ENCODE data around the gene SLC38A3.

Gene SLC38A3

GRCh38 chr3:50169232-50169832 lies 35.7 kb upstream of the SLC38A3 start:
- DNase-seq = no peak

DNA sequence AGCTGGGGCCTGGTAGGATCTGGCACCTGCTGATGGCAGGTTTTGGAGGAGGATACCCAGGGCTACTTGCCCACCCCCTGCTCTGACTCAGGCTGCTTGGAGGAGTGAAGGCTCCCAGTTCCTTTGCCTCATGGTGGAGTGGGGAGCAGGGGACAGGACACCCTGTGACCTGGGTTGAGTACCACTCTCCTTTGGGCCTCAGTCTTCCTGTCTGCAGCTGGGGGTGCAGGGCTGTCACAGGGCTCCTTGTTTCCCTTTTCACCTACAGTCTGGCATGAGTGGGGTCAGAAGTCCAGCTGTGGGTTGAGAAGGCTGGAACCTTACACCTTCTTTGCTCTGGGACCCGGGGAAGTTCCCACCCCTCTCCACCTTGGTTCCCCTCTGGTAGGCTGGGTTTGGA lies 35.2 kb upstream of the SLC38A3 start:
- no peak for DNase-seq

DNA sequence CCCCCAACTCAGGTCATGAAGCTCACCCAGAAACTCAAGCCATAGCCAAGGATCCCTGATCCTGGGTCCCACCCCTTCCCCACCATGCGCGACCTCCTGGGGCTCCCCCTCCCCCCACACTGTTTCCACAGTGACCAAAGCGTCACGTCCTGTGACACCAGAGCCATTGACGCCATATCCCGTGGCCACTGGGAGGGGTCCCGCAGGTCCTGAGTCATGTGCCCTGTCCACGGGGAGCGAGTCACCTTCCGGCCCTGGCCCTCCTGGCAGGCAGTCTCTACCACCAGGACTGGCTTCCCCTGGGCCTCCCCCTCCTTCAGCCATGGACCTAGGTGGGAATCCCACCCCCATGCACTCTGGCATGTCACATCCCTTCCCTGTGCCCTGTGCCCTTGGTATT lies 34.4 kb upstream of the SLC38A3 start:
- DNase-seq = no peak

- DNase-seq = no peak
These were observed 33.4 kb upstream of the SLC38A3 start for GRCh38 chr3:50171540-50172301.

DNA sequence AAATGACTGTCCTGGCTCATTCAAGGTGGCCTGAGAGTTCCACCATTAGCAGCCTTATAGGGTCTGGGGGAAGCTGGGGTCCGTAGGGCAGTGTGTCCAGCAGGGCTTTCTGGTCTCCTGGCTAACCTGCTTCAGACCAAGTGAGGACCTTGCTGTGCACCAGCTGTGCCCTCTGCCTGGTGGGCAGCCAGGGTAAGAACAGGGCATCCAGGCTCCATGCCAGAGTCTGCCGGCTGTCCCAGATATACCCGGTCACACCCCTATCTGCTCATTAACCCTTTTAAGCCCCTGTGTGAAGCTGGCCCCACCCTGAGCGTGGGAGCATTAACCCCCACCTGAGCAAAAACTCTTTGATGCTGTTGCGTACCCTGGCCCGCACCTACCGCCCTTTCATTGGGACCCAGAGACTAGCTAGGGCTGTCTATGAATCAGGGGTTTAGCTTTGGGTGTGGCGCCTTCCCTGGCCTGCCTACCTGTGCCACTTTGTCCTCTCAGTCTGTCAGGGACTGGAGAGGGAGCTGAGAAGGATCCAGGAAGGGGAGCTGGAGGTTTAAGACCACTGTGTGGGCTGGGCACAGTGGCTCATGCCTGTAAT lies 32.3 kb upstream of the SLC38A3 start:
- no peak for DNase-seq

- no peak for DNase-seq
These were observed 31.2 kb upstream of the SLC38A3 start for GRCh38 chr3:50173685-50174516.

GRCh38 chr3:50174517-50174895 lies 30.6 kb upstream of the SLC38A3 start:
- no peak for DNase-seq

- no peak for DNase-seq
These were observed 30.0 kb upstream of the SLC38A3 start for GRCh38 chr3:50174947-50175524.

- no peak for DNase-seq
These were observed 27.7 kb upstream of the SLC38A3 start for GRCh38 chr3:50177346-50177745.

GRCh38 chr3:50179710-50180109 lies 25.4 kb upstream of the SLC38A3 start:
- DNase-seq = no peak

DNA sequence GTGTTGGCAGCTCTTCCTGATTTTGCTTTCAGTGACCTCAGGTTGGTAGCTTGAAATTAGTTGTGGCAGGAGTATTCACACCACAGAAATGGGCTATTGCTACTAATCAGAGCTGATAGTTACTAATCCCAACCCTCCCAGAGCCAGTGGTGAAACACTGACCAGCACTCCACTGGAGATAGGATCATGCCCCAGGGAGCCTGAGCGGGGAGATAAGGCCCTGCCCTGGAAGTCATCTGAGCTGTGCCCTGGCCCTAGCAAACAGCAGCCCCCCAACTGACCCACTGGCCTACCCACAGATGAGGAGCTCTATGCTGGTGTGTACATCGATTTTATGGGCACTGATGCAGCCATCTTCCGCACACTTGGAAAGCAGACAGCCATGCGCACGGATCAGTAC lies 23.1 kb upstream of the SLC38A3 start:
- no peak for DNase-seq

- DNase-seq = no peak
These were observed 22.5 kb upstream of the SLC38A3 start for GRCh38 chr3:50182533-50183099.

- DNase-seq = no peak
These were observed 21.3 kb upstream of the SLC38A3 start for GRCh38 chr3:50183755-50184154.

- DNase-seq = no peak
These were observed 20.7 kb upstream of the SLC38A3 start for GRCh38 chr3:50184242-50184978.

- DNase-seq = no peak
These were observed 19.8 kb upstream of the SLC38A3 start for GRCh38 chr3:50185230-50185629.

DNA sequence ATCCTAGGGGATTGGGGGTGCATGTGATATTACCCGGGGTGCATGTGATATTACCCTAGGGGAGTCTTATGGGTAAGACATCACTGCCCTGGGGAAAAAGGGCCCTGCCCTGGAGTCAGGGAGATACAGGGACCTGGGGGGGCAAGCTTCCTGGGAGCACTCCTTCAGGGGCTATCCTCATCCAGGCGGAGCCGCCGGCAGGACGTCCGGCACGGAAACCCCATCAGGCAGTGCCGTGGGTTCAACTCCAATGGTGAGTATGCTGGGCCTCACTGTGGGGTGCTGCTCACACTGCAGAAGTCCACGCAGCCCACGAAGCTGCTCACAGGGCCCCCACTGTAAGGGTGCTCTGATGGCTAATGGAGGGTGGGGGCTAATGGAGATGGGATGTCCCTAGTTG lies 19.0 kb upstream of the SLC38A3 start:
- no peak for DNase-seq

GRCh38 chr3:50187750-50188149 lies 17.3 kb upstream of the SLC38A3 start:
- DNase-seq = no peak

- no peak for DNase-seq
These were observed 15.8 kb upstream of the SLC38A3 start for GRCh38 chr3:50189274-50189673.

DNA sequence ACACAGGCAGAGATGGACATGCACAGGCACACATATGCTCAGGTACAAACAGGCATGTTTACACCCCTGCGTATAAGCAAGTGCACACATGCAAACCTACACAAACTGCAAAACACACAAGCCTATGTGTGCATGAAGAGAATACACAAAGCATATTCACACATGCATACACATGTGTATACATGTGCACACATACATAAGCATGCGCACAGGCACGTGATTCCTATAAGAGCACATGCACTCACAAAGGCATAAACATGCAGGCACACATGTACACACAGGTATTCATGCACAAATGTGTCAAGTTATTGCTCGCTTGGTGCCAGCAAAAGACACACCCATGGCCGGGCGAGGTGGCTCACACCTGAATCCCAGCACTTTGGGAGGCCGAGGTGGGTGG lies 15.1 kb upstream of the SLC38A3 start:
- no peak for DNase-seq

DNA sequence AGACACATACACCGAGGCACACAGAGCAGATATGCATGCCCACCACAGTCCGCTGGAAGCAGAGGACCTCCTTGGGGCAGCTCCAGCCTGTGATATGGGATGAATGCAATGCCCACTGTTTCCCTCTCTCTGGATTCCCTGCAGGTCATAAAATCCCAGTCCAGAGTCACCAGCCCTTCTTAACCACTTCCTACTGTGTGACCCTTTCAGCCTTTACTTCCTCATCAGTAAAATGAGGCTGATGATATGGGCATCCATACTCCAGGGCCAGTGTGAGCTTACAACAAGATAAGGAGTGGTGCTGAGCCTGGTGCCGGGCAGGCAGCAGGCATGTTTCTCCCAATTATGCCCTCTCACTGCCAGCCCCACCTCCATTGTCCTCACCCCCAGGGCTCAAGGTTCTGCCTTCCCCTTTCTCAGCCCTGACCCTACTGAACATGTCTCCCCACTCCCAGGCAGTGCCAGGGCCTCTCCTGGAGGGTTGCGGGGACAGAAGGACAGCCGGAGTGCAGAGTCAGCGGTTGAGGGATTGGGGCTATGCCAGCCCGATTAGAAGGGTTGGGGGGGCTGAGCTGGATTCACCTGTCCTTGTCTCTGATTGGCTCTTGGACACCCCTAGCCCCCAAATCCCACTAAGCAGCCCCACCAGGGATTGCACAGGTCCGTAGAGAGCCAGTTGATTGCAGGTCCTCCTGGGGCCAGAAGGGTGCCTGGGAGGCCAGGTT lies 14.0 kb upstream of the SLC38A3 start, which contains the start of gene GNAT1:
TSS of gene GNAT1 (plus strand) at position 675 of the 725 bp plus-strand sequence. CDS start 116 bp downstream, outside the sequence.
- no peak for DNase-seq

DNA sequence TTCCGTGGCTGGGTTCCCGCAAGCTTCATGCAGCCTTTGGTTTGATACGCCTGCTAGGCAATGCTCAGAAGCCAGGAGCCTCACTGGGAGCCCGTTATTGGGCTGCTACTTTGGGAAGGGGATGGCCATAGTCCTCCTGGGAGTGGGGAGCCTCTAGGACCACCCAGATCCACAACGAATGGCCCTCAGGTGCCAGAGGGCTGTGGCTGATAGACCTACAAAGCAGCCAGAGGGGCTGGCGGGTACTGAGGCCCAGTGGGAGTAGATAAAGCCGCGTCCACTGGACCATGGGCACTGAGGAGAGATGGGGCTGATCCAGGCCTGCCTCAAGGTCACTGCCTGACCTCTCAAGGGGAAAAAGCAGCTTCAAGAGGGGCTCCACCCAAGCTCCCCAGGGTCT lies 12.9 kb upstream of the SLC38A3 start:
- DNase-seq = no peak
